Measurements from ENCODE around the gene BABAM1.

DNA sequence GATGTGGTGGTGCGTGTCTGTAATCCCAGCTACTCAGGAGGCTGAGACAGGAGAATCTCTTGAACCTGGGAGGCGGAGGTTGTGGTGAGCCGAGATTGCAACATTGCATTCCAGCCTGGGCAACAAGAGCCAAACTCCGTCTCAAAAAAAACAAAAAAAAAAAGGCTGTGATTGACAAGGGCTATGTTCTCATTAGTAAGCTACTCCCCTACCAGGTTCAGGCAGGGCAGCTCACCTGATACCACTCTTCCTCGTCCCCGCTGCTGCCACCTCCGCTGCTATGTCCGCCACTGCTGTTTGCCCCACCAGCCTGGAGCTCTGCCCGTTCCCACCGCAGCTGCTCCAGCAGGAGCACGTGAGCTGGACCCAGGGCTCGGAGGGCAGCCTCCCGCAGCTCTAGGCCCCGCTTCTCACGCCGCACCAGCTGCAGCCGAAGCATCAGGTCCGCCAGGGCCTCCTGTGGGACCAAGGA, 12.1 kb upstream of the BABAM1 start:
- TF ChIP-seq, protein P1, sequence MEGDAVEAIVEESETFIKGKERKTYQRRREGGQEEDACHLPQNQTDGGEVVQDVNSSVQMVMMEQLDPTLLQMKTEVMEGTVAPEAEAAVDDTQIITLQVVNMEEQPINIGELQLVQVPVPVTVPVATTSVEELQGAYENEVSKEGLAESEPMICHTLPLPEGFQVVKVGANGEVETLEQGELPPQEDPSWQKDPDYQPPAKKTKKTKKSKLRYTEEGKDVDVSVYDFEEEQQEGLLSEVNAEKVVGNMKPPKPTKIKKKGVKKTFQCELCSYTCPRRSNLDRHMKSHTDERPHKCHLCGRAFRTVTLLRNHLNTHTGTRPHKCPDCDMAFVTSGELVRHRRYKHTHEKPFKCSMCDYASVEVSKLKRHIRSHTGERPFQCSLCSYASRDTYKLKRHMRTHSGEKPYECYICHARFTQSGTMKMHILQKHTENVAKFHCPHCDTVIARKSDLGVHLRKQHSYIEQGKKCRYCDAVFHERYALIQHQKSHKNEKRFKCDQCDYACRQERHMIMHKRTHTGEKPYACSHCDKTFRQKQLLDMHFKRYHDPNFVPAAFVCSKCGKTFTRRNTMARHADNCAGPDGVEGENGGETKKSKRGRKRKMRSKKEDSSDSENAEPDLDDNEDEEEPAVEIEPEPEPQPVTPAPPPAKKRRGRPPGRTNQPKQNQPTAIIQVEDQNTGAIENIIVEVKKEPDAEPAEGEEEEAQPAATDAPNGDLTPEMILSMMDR (IDR thresholded peaks at IDR 0.05; ENCODE audit: low read depth, low read length, poor library complexity, severe bottlenecking), result no peak
- no peak for TF ChIP-seq EZH2phosphoT487 (IDR thresholded peaks at IDR 0.05; ENCODE audit: borderline replicate concordance, low read length)

Measured in DOHH2 (cell line).